Nephron progenitor cell (in vitro differentiated cells): ENCODE results near the gene NCKAP5.

Experiments
- DNase-seq: peaks from one replicate; pipeline ENCODE4 v3.0.0; 2021
- H3K27ac Mint-ChIP-seq: 2 replicates; pipeline ENCODE4 v1.8.0; 2021; ENCODE audit warnings: mild to moderate bottlenecking, moderate library complexity, mixed read lengths
- H3K27me3 Mint-ChIP-seq: 2 replicates; pipeline ENCODE4 v1.8.0; 2021; ENCODE audit warnings: mild to moderate bottlenecking, low read depth, mixed read lengths; ENCODE audit not compliant: poor library complexity
- H3K36me3 Mint-ChIP-seq: 2 replicates; pipeline ENCODE4 v1.8.0; 2021; ENCODE audit warnings: low read depth, mixed read lengths
- H3K4me1 Mint-ChIP-seq: 2 replicates; pipeline ENCODE4 v1.8.0; 2021; ENCODE audit warnings: mixed read lengths
- H3K4me3 Mint-ChIP-seq: 2 replicates; pipeline ENCODE4 v1.8.0; 2021; ENCODE audit warnings: mild to moderate bottlenecking, moderate library complexity, mixed read lengths
- H3K9me3 Mint-ChIP-seq: 2 replicates; pipeline ENCODE4 v1.8.0; 2021; ENCODE audit warnings: mild to moderate bottlenecking, moderate library complexity, mixed read lengths
- TF ChIP-seq, protein P1 (sequence below): fragments of 200-600 bp; sonication (generic); IDR thresholded peaks from 2 replicates; pipeline ENCODE4 v1.5.0; 2021; ENCODE audit warnings: antibody characterized with exemption

NCKAP5 gene

DNA sequence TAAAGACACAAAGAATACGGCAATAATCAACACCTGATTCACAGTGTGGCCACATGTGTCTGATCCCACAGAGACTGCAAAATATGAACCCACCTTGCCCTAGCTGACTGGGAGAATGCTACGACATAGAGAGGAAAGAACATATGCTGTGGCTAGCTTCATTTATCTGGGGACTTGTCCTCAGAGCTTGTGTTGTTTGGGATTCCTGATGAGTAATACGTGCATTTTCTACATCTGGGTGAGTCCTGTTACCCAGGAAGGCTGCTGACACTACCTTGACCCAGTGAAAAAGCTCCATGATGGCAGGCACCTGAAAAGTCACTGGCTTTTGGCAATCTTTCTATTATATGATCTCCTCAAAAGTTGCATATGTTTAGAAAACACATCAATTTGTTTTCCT is 470.6 kb downstream of the NCKAP5 start:
- TF ChIP-seq, protein P1, sequence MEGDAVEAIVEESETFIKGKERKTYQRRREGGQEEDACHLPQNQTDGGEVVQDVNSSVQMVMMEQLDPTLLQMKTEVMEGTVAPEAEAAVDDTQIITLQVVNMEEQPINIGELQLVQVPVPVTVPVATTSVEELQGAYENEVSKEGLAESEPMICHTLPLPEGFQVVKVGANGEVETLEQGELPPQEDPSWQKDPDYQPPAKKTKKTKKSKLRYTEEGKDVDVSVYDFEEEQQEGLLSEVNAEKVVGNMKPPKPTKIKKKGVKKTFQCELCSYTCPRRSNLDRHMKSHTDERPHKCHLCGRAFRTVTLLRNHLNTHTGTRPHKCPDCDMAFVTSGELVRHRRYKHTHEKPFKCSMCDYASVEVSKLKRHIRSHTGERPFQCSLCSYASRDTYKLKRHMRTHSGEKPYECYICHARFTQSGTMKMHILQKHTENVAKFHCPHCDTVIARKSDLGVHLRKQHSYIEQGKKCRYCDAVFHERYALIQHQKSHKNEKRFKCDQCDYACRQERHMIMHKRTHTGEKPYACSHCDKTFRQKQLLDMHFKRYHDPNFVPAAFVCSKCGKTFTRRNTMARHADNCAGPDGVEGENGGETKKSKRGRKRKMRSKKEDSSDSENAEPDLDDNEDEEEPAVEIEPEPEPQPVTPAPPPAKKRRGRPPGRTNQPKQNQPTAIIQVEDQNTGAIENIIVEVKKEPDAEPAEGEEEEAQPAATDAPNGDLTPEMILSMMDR, result no peak
- H3K4me1 Mint-ChIP-seq, result no peaks in the 10 kb centered on the region
- peaks cover 8% of the 10 kb centered on the region for H3K9me3 Mint-ChIP-seq
- no peak overlapping the region for H3K4me3 Mint-ChIP-seq
- peaks cover 6% of the 10 kb centered on the region for H3K36me3 Mint-ChIP-seq
- peaks cover 4% of the 10 kb centered on the region for H3K27me3 Mint-ChIP-seq
- DNase-seq, result no peak
- H3K27ac Mint-ChIP-seq, result no peak overlapping the region

DNA sequence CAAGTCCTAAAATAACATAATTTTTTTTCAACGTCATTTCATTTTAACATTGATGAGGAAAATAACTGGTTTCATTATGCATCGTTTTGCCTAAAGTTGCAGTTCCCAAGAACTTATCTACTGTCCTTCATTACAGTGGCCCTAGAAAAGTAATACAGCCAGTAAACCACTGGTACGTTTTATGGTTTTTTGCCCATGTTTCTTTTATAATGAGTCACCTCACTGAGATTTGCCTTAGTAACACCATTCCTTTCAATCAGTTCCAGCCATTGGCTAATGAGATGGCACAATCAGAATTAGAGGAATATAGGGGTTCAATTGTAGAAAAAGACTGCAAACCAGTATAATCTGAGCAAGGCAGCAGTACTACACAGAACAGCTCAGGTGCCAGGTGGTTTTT is 475.7 kb downstream of the NCKAP5 start:
- no peak for DNase-seq
- H3K27me3 Mint-ChIP-seq, result peaks cover 4% of the 10 kb centered on the region
- H3K9me3 Mint-ChIP-seq, result peaks cover 4% of the 10 kb centered on the region
- TF ChIP-seq, protein P1, result no peak
- H3K27ac Mint-ChIP-seq, result no peak overlapping the region
- H3K4me1 Mint-ChIP-seq, result no peaks in the 10 kb centered on the region
- no peaks in the 10 kb centered on the region for H3K36me3 Mint-ChIP-seq
- no peak overlapping the region for H3K4me3 Mint-ChIP-seq

DNA sequence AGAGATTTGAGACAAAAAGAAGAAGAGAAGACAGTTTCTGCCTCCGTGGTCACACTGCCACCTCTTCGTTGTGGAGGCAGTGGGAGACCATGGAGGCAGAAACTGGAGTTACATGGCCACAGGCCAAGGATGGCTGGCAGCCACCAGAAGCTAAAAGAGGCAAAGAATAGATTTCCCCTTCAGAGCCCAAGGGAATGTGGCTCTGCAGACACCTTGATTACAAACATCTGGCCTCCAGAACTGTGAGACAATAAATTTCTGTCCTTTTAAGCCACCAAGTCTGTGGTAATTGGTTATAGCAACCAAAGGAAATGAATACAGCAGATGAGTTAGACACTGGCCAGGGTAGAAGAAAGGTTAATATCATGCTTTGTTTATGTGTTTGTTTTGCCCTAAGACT is 477.9 kb downstream of the NCKAP5 start:
- Mint-ChIP-seq H3K36me3 (no peaks in the 10 kb centered on the region), H3K9me3 (peaks cover 4% of the 10 kb centered on the region), H3K4me3 (no peak overlapping the region), H3K27ac (no peak overlapping the region), H3K27me3 (peaks cover 4% of the 10 kb centered on the region), H3K4me1 (no peaks in the 10 kb centered on the region)
- DNase-seq, result no peak
- TF ChIP-seq, protein P1, result no peak

DNA sequence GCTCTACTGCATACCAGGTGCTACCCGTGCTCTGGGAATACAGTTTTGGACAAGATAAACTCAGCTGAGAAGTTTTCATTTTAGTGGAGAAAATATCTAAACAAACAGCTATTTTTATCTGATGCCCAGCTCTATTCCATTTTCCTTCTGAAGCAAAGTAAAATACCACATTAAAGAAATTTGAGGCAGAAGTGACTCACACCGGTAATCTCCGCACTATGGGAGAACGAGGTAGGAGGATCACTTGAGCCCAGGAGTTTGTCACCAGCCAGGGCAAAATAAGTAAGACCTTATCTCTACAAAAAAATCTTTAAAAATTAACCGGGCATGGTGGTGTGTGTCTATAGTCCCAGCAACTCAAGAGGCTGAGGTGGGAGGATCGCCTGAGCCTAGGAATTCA is 482.1 kb downstream of the NCKAP5 start:
- Mint-ChIP-seq H3K27me3 (peaks cover 4% of the 10 kb centered on the region), H3K4me1 (no peaks in the 10 kb centered on the region), H3K9me3 (peaks cover 4% of the 10 kb centered on the region), H3K4me3 (no peak overlapping the region), H3K27ac (no peak overlapping the region), H3K36me3 (no peaks in the 10 kb centered on the region)
- DNase-seq, result no peak
- TF ChIP-seq, protein P1, result no peak

DNA sequence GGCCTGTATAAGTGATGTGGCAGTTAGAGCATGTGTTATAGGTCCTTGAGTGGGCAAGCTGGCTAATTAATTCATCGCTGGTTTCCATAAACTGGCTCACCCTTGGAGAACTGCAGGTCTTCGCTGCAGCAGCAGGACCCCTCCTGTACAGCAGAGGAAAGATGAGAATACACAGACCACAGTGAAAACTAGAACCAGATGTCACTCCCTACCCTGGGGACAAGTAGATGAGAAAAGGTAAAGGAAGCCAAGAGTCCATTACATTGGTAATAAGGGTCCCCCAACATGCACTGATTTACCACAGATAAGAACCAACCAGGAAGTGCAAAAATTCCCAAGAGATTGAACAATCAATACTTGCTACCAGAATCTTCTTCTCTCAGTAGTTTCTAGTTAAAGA is 482.6 kb downstream of the NCKAP5 start:
- TF ChIP-seq, protein P1, result no peak
- Mint-ChIP-seq H3K9me3 (no peaks in the 10 kb centered on the region), H3K4me3 (no peak overlapping the region), H3K36me3 (no peaks in the 10 kb centered on the region), H3K27ac (no peak overlapping the region), H3K4me1 (no peaks in the 10 kb centered on the region), H3K27me3 (peaks cover 4% of the 10 kb centered on the region)
- DNase-seq, result no peak

DNA sequence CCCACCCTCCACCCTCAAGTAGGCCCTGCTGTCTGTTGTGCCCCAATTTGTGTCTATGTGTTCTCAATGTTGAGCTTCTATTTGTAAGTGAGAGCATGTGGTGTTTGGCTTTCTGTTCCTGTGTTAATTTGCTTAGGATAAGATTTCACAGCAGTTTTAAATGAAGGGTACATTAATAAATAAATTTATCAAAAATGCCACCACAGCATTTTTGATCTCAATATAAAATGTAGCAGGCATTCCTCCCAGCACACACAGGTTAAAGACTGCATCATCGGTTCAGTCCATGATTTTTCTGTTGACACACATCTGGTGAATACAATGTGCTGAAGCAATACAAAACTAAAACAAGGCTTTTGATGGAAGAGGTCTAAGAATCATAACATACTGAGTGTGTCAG is 486.2 kb downstream of the NCKAP5 start:
- TF ChIP-seq, protein P1, result no peak
- no peaks in the 10 kb centered on the region for H3K9me3 Mint-ChIP-seq
- no peak overlapping the region for H3K4me3 Mint-ChIP-seq
- no peaks in the 10 kb centered on the region for H3K4me1 Mint-ChIP-seq
- no peak for DNase-seq
- no peak overlapping the region for H3K27ac Mint-ChIP-seq
- H3K36me3 Mint-ChIP-seq, result no peaks in the 10 kb centered on the region
- no peaks in the 10 kb centered on the region for H3K27me3 Mint-ChIP-seq
